H54 (cell line): ENCODE data around the gene RAB6B.
"Not testable (repeated sequence)": the region's sequence is repeated elsewhere in the genome, so short reads cannot be mapped to it uniquely, and the experiment has no call there.

Experiments
- DNase-seq: peaks from one replicate; pipeline ENCODE4 v3.0.0; 2011; ENCODE audit warnings: low spot score, mixed read lengths; ENCODE audit not compliant: insufficient read length
- FAIRE-seq: peaks from 3 replicates; lab custom pipeline; 2011; peaks lifted over from hg19 to GRCh38; lab: Jason Lieb, UNC
- POLR2A ChIP-seq: IDR thresholded peaks from 2 replicates; pipeline ENCODE4 v1.6.1; 2011; ENCODE audit warnings: low read depth, mild to moderate bottlenecking, low read length

Gene RAB6B

GRCh38 chr3:133812872-133813271 is 82.8 kb downstream of the RAB6B start:
- DNase-seq = no peak
- no peak for FAIRE-seq

GRCh38 chr3:133805702-133806475 is 89.8 kb downstream of the RAB6B start, which contains the start of gene SRPRB:
Gene SRPRB, plus strand, starts transcription at chr3:133805815. Its CDS starts 34 bp downstream, at chr3:133805849.
- FAIRE-seq (peak; percentile 90), DNase-seq (peak; percentile 95)
- TF ChIP-seq POLR2A = peak; percentile 96

More at GRCh38 chr3:133812872-133813271, 82.8 kb downstream of the RAB6B start:
- TF ChIP-seq POLR2A = no peak

GRCh38 chr3:133805384-133805701 is 90.3 kb downstream of the RAB6B start:
- FAIRE-seq (no peak), DNase-seq (no peak)

GRCh38 chr3:133804896-133805295 is 90.8 kb downstream of the RAB6B start:
- TF ChIP-seq POLR2A = no peak
- DNase-seq (no peak), FAIRE-seq (no peak)

More at GRCh38 chr3:133805384-133805701, 90.3 kb downstream of the RAB6B start:
- TF ChIP-seq POLR2A = no peak

- TF ChIP-seq POLR2A = no peak
- DNase-seq (no peak), FAIRE-seq (no peak)
These were observed 92.2 kb downstream of the RAB6B start for GRCh38 chr3:133803469-133803868.

- DNase-seq = no peak
- FAIRE-seq = no peak
- TF ChIP-seq POLR2A = no peak
These were observed 95.7 kb downstream of the RAB6B start for GRCh38 chr3:133799794-133800585.

- FAIRE-seq (no peak), DNase-seq (no peak)
- no peak for TF ChIP-seq POLR2A
These were observed 98.1 kb downstream of the RAB6B start for GRCh38 chr3:133797396-133798105.

GRCh38 chr3:133792171-133792763 is 103.4 kb downstream of the RAB6B start:
- DNase-seq = no peak
- no peak for FAIRE-seq
- no peak for TF ChIP-seq POLR2A

GRCh38 chr3:133788024-133788423 is 107.7 kb downstream of the RAB6B start:
- no peak for TF ChIP-seq POLR2A
- no peak for DNase-seq
- FAIRE-seq = no peak

- FAIRE-seq (no peak), DNase-seq (no peak)
- no peak for TF ChIP-seq POLR2A
These were observed 111.9 kb downstream of the RAB6B start for GRCh38 chr3:133783762-133784161.

GRCh38 chr3:133782454-133782853 is 113.2 kb downstream of the RAB6B start:
- DNase-seq = no peak
- FAIRE-seq = no peak

GRCh38 chr3:133781570-133781969 is 114.1 kb downstream of the RAB6B start:
- no peak for TF ChIP-seq POLR2A
- no peak for FAIRE-seq
- no peak for DNase-seq

More at GRCh38 chr3:133782454-133782853, 113.2 kb downstream of the RAB6B start:
- no peak for TF ChIP-seq POLR2A

- not testable (repeated sequence) for FAIRE-seq, DNase-seq
These were observed 114.9 kb downstream of the RAB6B start for GRCh38 chr3:133780756-133781155.

GRCh38 chr3:133779626-133780203 is 116.0 kb downstream of the RAB6B start:
- TF ChIP-seq POLR2A = no peak
- FAIRE-seq (no peak), DNase-seq (no peak)
